Right kidney (tissue), 1 donor: Measurements from ENCODE around the gene RAPGEF3.

ENCODE experiments used
- DNase-seq: peaks from one replicate; pipeline ENCODE4 v3.0.0-alpha.2; 2016

RAPGEF3 gene

GRCh38 chr12:47742253-47742825 lies 16.3 kb downstream of the RAPGEF3 start:
- no peak for DNase-seq

- no peak for DNase-seq
Observed at GRCh38 chr12:47741340-47741703, 17.4 kb downstream of the RAPGEF3 start.

- DNase-seq, result peak; percentile 54
Observed at GRCh38 chr12:47740606-47741339, 17.9 kb downstream of the RAPGEF3 start.

GRCh38 chr12:47739979-47740378 lies 18.7 kb downstream of the RAPGEF3 start:
- DNase-seq, result no peak

GRCh38 chr12:47739297-47739696 lies 19.4 kb downstream of the RAPGEF3 start:
- DNase-seq, result no peak

GRCh38 chr12:47737936-47738594 lies 20.6 kb downstream of the RAPGEF3 start:
- DNase-seq, result no peak

GRCh38 chr12:47736877-47737676 lies 21.6 kb downstream of the RAPGEF3 start:
- peak; percentile 68 for DNase-seq

GRCh38 chr12:47736216-47736615 lies 22.5 kb downstream of the RAPGEF3 start:
- DNase-seq, result no peak

- no peak for DNase-seq
Observed at GRCh38 chr12:47735649-47736048, 23.0 kb downstream of the RAPGEF3 start.

- peak; percentile 56 for DNase-seq
Observed at GRCh38 chr12:47734725-47735480, 23.8 kb downstream of the RAPGEF3 start.

- no peak for DNase-seq
Observed at GRCh38 chr12:47733142-47733541, 25.5 kb downstream of the RAPGEF3 start.

- no peak for DNase-seq
Observed at GRCh38 chr12:47732504-47732903, 26.2 kb downstream of the RAPGEF3 start.

- no peak for DNase-seq
Observed at GRCh38 chr12:47731723-47732122, 27.0 kb downstream of the RAPGEF3 start.

GRCh38 chr12:47730341-47730744 lies 28.3 kb downstream of the RAPGEF3 start:
- no peak for DNase-seq

GRCh38 chr12:47729233-47729632 lies 29.4 kb downstream of the RAPGEF3 start:
- no peak for DNase-seq

- no peak for DNase-seq
Observed at GRCh38 chr12:47725893-47726292, 32.8 kb downstream of the RAPGEF3 start.

- DNase-seq, result no peak
Observed at GRCh38 chr12:47725091-47725772, 33.4 kb downstream of the RAPGEF3 start, which contains the start of gene ENDOU. ENDOU (minus strand) TSS chr12:47725490; CDS start chr12:47725413, 77 bp downstream.

GRCh38 chr12:47722941-47723631 lies 35.6 kb downstream of the RAPGEF3 start:
- no peak for DNase-seq

- no peak for DNase-seq
Observed at GRCh38 chr12:47722136-47722834, 36.4 kb downstream of the RAPGEF3 start.

GRCh38 chr12:47721431-47721973 lies 37.2 kb downstream of the RAPGEF3 start:
- no peak for DNase-seq
